HL-60 (cell line): ENCODE data around the gene KRTAP10-8.
"Not testable (repeated sequence)": the region's sequence is repeated elsewhere in the genome, so short reads cannot be mapped to it uniquely, and the experiment has no call there.

Source experiments
- DNase-seq, 2 experiments: peaks; one replicate each; pipeline ENCODE4 v3.0.0-alpha.2; 2010 to 2020; ENCODE audit warnings: low read depth in 1 of 2, low spot score in 1 of 2
- H3K27ac ChIP-seq: fragments of 250-450 bp; sonication (Bioruptor Pico); replicated peaks from 2 replicates; pipeline ENCODE4 v1.5.1; 2020; ENCODE audit warnings: mild to moderate bottlenecking, moderate library complexity
- H3K27me3 ChIP-seq: fragments of 250-450 bp; sonication (Bioruptor Pico); 2 replicates; pipeline ENCODE4 v1.5.1; 2021; ENCODE audit warnings: mild to moderate bottlenecking, moderate library complexity; ENCODE audit not compliant: insufficient read depth, poor library complexity, severe bottlenecking
- H3K4me3 ChIP-seq: replicated peaks from 2 replicates; pipeline ENCODE4 v1.5.1; 2011; ENCODE audit warnings: mild to moderate bottlenecking, control low read depth, low read length; ENCODE audit not compliant: insufficient read depth
- CTCF ChIP-seq: IDR thresholded peaks from one replicate; pipeline ENCODE4 v1.5.1; 2011; ENCODE audit warnings: low read length, control low read depth, inconsistent platforms; ENCODE audit not compliant: insufficient read depth
- GABPA ChIP-seq: IDR thresholded peaks from 2 replicates; pipeline ENCODE4 v1.6.1; 2012; ENCODE audit warnings: low read depth
- POLR2AphosphoS5 ChIP-seq: IDR thresholded peaks from 2 replicates; pipeline ENCODE4 v1.6.1; 2012; ENCODE audit warnings: low read depth
- SPI1 ChIP-seq: IDR thresholded peaks from 2 replicates; pipeline ENCODE4 v1.6.1; 2012; ENCODE audit warnings: low read depth, mild to moderate bottlenecking, borderline replicate concordance
- TF ChIP-seq, protein P1 (sequence below): IDR thresholded peaks from 2 replicates; pipeline ENCODE4 v1.6.1; 2012; ENCODE audit warnings: low read depth; ENCODE audit not compliant: insufficient replicate concordance

Gene KRTAP10-8

DNA sequence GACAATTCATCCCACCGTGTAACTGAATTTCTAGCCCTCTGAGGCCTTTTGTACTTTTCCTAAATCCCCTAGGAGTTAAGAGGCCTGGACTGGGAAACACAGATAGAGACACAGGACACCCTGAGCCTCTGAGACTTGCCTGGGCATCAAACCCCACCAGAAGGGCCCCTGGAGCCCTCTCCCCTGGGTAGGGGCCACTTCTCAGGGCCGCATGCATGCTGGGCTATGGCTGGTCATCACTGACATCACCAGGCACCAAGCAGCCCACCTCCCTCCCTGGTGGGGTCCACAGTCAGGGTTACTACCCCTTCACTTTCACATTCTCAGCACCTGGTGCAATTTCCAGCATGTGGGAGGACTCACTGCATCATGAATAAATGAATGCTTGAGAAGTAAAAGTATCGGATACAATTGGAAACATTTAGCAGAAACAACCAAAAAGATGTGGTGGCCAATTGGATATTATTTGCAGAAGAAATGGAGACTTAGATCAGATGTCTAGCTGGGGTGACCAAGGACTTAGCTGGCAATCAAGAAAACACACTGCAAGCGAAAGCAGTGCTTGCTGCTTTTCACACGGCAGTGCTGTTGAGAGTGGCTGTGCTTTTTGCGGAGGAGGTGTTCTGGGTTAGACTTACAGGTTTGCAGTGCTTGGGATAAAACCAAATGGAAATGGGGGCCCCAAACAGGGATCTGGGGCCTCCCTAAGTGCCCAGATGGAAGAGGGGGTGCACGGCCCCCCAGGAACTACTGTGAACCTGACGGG lies 12.4 kb upstream of the KRTAP10-8 start:
- Histone ChIP-seq H3K4me3 (no peak overlapping the region), H3K27ac (no peak overlapping the region), H3K27me3 (peaks cover 2% of the 10 kb centered on the region)
- TF ChIP-seq CTCF (no peak), GABPA (no peak), POLR2AphosphoS5 (no peak)
- TF ChIP-seq, protein P1, sequence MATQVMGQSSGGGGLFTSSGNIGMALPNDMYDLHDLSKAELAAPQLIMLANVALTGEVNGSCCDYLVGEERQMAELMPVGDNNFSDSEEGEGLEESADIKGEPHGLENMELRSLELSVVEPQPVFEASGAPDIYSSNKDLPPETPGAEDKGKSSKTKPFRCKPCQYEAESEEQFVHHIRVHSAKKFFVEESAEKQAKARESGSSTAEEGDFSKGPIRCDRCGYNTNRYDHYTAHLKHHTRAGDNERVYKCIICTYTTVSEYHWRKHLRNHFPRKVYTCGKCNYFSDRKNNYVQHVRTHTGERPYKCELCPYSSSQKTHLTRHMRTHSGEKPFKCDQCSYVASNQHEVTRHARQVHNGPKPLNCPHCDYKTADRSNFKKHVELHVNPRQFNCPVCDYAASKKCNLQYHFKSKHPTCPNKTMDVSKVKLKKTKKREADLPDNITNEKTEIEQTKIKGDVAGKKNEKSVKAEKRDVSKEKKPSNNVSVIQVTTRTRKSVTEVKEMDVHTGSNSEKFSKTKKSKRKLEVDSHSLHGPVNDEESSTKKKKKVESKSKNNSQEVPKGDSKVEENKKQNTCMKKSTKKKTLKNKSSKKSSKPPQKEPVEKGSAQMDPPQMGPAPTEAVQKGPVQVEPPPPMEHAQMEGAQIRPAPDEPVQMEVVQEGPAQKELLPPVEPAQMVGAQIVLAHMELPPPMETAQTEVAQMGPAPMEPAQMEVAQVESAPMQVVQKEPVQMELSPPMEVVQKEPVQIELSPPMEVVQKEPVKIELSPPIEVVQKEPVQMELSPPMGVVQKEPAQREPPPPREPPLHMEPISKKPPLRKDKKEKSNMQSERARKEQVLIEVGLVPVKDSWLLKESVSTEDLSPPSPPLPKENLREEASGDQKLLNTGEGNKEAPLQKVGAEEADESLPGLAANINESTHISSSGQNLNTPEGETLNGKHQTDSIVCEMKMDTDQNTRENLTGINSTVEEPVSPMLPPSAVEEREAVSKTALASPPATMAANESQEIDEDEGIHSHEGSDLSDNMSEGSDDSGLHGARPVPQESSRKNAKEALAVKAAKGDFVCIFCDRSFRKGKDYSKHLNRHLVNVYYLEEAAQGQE, result no peak
- DNase-seq, result no peak

DNA sequence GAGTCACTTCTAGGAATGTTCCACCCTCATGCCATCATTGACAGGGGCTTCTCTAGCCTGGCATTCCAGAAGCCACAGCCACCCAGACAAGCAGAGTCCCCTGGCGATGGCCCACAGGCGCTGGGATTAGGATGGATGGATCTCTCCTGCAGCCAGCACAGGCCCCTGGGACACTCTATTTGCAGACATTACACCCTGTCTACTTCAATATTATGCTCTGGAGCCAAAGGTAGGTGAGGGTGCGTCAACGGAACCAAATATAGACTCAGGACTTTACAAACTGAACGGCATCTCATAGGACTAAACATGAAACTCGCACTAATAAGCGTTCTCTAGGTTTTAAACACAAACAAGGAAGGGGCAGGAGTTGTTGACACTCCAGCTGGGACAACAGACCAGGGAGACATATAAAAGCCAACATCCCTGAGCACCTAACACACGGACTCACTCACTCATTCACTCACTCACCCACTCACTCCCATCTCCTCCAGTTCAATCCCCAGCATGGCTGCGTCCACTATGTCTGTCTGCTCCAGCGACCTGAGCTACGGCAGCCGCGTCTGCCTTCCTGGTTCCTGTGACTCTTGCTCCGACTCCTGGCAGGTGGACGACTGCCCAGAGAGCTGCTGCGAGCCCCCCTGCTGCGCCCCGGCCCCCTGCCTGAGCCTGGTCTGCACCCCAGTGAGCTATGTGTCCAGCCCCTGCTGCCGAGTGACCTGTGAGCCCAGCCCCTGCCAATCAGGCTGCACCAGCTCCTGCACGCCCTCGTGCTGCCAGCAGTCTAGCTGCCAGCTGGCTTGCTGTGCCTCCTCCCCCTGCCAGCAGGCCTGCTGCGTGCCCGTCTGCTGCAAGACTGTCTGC lies 11.5 kb upstream of the KRTAP10-8 start, which contains the start of gene KRTAP10-7:
Gene KRTAP10-7, plus strand, starts transcription at position 480 of the 861 bp plus-strand sequence. Its CDS starts 25 bp downstream, at position 505.
- not testable (repeated sequence) for H3K4me3 ChIP-seq, DNase-seq, H3K27ac ChIP-seq, H3K27me3 ChIP-seq

DNA sequence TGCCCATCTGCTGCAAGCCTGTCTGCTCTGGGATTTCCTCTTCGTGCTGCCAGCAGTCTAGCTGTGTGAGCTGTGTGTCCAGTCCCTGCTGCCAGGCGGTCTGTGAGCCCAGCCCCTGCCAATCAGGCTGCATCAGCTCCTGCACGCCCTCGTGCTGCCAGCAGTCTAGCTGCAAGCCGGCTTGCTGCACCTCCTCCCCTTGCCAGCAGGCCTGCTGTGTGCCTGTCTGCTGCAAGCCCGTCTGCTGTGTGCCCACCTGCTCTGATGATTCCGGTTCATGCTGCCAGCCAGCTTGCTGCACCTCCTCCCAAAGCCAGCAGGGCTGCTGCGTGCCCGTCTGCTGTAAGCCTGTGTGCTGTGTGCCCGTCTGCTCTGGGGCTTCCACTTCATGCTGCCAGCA lies 10.8 kb upstream of the KRTAP10-8 start:
- not testable (repeated sequence) for H3K27ac ChIP-seq, DNase-seq, H3K27me3 ChIP-seq, H3K4me3 ChIP-seq

DNA sequence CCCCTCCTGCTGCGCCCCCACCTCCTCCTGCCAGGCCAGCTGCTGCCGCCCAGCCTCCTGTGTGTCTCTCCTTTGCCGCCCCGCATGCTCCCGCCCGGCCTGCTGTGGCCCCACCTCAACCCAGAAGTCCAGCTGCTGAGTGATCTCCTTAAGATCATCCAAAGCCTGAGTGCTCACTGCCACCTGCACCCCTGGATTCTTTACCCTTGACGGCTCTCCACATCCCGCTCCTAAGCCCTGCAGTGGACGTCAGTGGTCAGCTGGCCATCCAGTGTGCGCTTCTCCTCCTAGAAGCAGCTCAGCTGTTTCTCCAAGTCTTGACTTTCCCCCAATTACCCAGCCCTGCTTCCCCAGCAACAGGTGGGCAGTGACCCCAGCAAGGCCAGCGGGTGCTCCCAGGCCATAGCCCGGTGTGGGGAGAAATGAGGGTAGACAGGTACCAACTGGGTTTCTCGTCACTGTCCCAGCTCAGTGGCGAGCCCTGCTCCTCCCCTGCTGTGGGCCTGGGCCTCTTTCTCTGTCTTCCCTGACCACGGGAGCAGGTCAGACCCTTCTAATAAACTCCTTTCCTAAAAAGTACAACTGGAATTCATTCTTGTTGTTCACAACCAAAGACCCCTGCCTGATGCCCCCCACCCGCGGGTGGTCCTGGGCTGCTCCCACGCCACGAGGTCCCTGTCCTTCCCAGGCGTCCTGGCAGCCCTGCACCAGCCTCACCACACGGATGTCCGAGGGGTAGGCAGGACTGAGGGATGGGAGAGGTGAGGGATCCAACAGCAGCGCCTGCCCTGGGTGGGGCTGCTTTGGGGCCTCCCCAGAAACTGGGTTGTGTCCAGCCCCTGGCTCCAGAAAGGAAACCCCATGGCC lies 10.1 kb upstream of the KRTAP10-8 start:
- no peak for DNase-seq
- H3K4me3 ChIP-seq, result no peak overlapping the region
- peaks cover 2% of the 10 kb centered on the region for H3K27me3 ChIP-seq
- no peak overlapping the region for H3K27ac ChIP-seq
- no peak for TF ChIP-seq SPI1
- TF ChIP-seq CTCF, result no peak
- TF ChIP-seq POLR2AphosphoS5, result no peak
- no peak for TF ChIP-seq GABPA
- TF ChIP-seq, protein P1, result no peak
